Subcutaneous abdominal adipose tissue (tissue), 5 donors: ENCODE data around the gene MMP20.

Experiments used
- H3K27ac ChIP-seq: one replicate; pipeline ENCODE4 v1.7.0; 2013; ENCODE audit warnings: low read depth, mild to moderate bottlenecking, inconsistent platforms, low read length, moderate library complexity
- H3K27me3 ChIP-seq, 5 donors: one replicate each; pipeline ENCODE4 v1.7.0; 2013; ENCODE audit warnings: low read length in 5 of 5, inconsistent platforms in 1 of 5; ENCODE audit not compliant: control insufficient read depth in 5 of 5, insufficient read depth in 4 of 5
- H3K36me3 ChIP-seq, 5 donors: one replicate each; pipeline ENCODE4 v1.7.0; 2013; ENCODE audit warnings: low read length in 5 of 5; ENCODE audit not compliant: control insufficient read depth in 5 of 5, insufficient read depth in 5 of 5
- H3K4me1 ChIP-seq, 5 donors: one replicate each; pipeline ENCODE4 v1.7.0; 2013; ENCODE audit warnings: low read length in 5 of 5, mild to moderate bottlenecking in 3 of 5, moderate library complexity in 1 of 5; ENCODE audit not compliant: control insufficient read depth in 5 of 5, insufficient read depth in 5 of 5
- H3K4me3 ChIP-seq, 5 donors: one replicate each; pipeline ENCODE4 v1.7.0; 2013; ENCODE audit warnings: low read length in 5 of 5, low read depth in 1 of 5
- H3K9ac ChIP-seq, 5 donors: one replicate each; pipeline ENCODE4 v1.7.0; 2013; ENCODE audit warnings: low read length in 5 of 5, mild to moderate bottlenecking in 4 of 5, moderate library complexity in 3 of 5
- H3K9me3 ChIP-seq, 5 donors: one replicate each; pipeline ENCODE4 v1.7.0; 2013; ENCODE audit warnings: low read length in 5 of 5; ENCODE audit not compliant: control insufficient read depth in 5 of 5
- donor health status: healthy.
- donor health status: healthy.
- donor health status: healthy.
- donor health status: healthy.
- donor health status: healthy.

Gene MMP20

DNA sequence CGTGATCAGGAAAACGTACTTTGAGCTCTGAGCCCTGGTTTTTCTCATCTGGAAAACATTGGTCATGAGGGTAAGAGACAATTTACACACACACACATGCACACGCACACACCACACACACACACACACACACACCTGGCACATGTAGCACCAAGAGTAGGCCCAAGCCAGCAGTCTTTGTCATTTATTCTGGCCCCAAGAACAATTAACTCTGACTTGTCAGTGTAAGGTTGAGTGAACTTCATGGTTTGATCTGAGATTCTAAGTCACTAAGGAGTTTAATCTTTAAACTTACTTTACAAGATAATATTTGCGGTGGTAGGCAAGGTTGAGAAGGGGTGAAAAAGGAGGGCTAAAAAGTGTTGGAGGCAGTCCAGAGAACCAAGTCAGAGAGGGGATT is 44.1 kb downstream of the MMP20 start:
- H3K36me3 ChIP-seq = no peaks in the 10 kb centered on the region

GRCh38 chr11:102580185-102580951 is 44.8 kb downstream of the MMP20 start:
- H3K4me1 ChIP-seq = no peaks in the 10 kb centered on the region

More for the DNA sequence above, 44.1 kb downstream of the MMP20 start:
- Histone ChIP-seq H3K9me3 (no peaks in the 10 kb centered on the region), H3K27me3 (no peaks in the 10 kb centered on the region), H3K4me1 (no peaks in the 10 kb centered on the region), H3K27ac (no peak overlapping the region), H3K4me3 (no peak overlapping the region), H3K9ac (no peak overlapping the region)

GRCh38 chr11:102577723-102578122 is 47.4 kb downstream of the MMP20 start:
- Histone ChIP-seq H3K9me3 (no peaks in the 10 kb centered on the region), H3K9ac (no peak overlapping the region), H3K36me3 (no peaks in the 10 kb centered on the region), H3K4me1 (no peaks in the 10 kb centered on the region), H3K27me3 (no peaks in the 10 kb centered on the region), H3K4me3 (no peak overlapping the region), H3K27ac (no peak overlapping the region)

More at GRCh38 chr11:102580185-102580951, 44.8 kb downstream of the MMP20 start:
- Histone ChIP-seq H3K9me3 (no peaks in the 10 kb centered on the region), H3K36me3 (no peaks in the 10 kb centered on the region), H3K9ac (no peak overlapping the region), H3K27me3 (no peaks in the 10 kb centered on the region), H3K4me3 (no peak overlapping the region), H3K27ac (no peak overlapping the region)

DNA sequence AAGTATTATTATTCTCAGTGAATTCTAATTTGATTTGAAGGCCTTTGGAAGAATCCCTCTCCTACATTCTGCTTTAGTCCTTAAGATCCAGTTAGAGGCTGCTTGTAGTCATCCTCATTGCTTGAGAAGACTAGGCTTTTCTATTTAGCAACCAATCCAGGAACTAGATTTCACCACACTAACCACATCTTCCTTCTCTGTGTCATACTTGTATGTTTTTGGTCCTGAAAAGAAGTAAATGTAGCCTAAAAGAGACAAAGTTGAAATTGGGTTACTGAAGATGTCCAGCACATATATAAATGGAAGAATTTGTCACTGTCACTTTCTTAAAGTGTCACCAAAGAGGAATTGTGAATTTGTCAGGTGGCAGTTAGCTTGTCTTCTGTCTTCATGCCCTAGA is 48.0 kb downstream of the MMP20 start:
- H3K27ac ChIP-seq = no peak overlapping the region

GRCh38 chr11:102576350-102576749 is 48.8 kb downstream of the MMP20 start:
- Histone ChIP-seq H3K9ac (no peak overlapping the region), H3K4me1 (no peaks in the 10 kb centered on the region), H3K9me3 (no peaks in the 10 kb centered on the region), H3K27me3 (no peaks in the 10 kb centered on the region), H3K36me3 (no peaks in the 10 kb centered on the region), H3K27ac (no peak overlapping the region), H3K4me3 (no peak overlapping the region)

More for the DNA sequence above, 48.0 kb downstream of the MMP20 start:
- Histone ChIP-seq H3K27me3 (no peaks in the 10 kb centered on the region), H3K36me3 (no peaks in the 10 kb centered on the region), H3K4me3 (no peak overlapping the region), H3K4me1 (no peaks in the 10 kb centered on the region), H3K9me3 (no peaks in the 10 kb centered on the region), H3K9ac (no peak overlapping the region)

- Histone ChIP-seq H3K4me1 (no peaks in the 10 kb centered on the region), H3K27me3 (no peaks in the 10 kb centered on the region), H3K9me3 (no peaks in the 10 kb centered on the region), H3K9ac (no peak overlapping the region), H3K4me3 (no peak overlapping the region), H3K36me3 (no peaks in the 10 kb centered on the region), H3K27ac (no peak overlapping the region)
Measured at GRCh38 chr11:102575012-102575411, 50.1 kb downstream of the MMP20 start.

DNA sequence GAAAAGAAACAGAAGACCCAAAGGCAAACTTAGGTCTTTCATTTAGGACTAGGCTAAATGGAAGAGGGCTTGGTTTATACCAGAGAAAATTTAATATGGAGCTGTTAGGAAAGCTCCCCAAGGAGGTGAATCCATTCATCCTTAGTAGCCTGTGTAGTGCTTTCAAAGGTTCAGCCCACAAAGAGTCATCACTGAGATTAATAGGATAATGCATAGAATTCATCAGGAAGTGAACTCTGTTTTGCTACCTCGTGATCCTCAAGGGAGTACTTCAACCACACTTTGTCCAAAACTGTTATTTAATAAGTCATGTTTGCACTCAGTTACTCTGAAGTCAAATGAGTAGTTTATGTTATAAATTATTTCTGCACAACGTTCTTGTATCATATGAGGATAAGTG is 51.3 kb downstream of the MMP20 start:
- Histone ChIP-seq H3K4me1 (no peaks in the 10 kb centered on the region), H3K4me3 (no peak overlapping the region), H3K27me3 (no peaks in the 10 kb centered on the region), H3K27ac (no peak overlapping the region), H3K9ac (no peak overlapping the region), H3K36me3 (no peaks in the 10 kb centered on the region), H3K9me3 (no peaks in the 10 kb centered on the region)

DNA sequence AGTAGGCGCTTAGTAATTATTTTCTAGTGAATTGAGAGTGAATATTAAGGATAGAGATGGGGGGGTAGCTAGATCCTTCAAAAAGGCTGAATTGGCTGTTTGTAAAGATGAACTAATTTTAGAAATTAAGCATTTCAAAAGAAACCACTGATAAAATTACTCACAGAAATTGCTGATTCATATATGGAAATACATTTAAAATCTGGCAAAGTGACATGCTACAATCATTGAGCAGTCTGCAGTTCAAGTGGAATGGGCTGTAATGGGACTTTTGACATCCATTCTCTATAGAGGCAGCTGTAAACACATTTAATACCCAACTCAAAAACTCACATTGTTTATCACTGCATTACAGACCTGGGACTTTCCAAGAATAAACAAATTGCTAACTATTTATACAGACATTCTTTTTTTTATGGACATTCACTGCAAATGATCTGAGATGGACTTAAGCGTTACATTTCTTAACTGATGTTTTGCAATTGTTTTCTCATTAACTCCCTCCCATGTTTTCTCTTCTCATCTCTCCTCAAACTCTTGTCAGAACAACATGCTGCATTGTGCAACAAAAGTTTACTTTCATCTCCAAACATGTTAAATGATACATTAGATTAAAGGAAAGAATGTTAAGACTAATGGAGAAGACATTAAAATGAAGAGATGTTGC is 52.4 kb downstream of the MMP20 start:
- Histone ChIP-seq H3K36me3 (no peaks in the 10 kb centered on the region), H3K27me3 (no peaks in the 10 kb centered on the region), H3K9me3 (no peaks in the 10 kb centered on the region), H3K4me1 (no peaks in the 10 kb centered on the region), H3K9ac (no peak overlapping the region), H3K27ac (no peak overlapping the region), H3K4me3 (no peak overlapping the region)

DNA sequence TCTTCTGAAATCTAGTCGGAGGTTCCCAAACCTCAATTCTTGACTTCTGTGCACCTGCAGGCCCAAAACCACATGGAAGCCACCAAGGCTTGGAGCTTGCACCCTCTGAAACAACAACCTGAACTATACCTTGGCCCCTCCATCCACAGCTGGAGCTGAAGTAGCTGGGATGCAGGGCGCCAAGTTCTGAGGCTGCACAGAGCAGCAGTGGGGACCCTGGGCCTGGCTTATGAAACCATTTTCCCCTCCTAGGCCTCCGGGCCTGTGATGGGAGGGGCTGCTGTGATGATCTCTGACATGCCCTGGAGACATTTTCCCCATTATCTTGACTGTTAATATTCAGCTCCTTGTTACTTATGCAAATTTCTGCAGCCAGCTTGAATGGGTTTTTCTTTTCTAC is 56.3 kb downstream of the MMP20 start:
- Histone ChIP-seq H3K9ac (no peak overlapping the region), H3K27ac (no peak overlapping the region), H3K4me3 (no peak overlapping the region), H3K36me3 (no peaks in the 10 kb centered on the region), H3K4me1 (no peaks in the 10 kb centered on the region), H3K9me3 (peaks cover 0 to 4% (median 0%) of the 10 kb centered on the region in 5 donors), H3K27me3 (no peaks in the 10 kb centered on the region)

- H3K4me3 ChIP-seq = no peak overlapping the region
- no peaks in the 10 kb centered on the region for H3K27me3 ChIP-seq
- H3K9ac ChIP-seq = no peak overlapping the region
- H3K27ac ChIP-seq = no peak overlapping the region
- no peaks in the 10 kb centered on the region for H3K4me1 ChIP-seq
- H3K36me3 ChIP-seq = no peaks in the 10 kb centered on the region
- H3K9me3 ChIP-seq = peaks cover 0 to 4% (median 0%) of the 10 kb centered on the region in 5 donors
Measured at GRCh38 chr11:102566112-102566511, 59.0 kb downstream of the MMP20 start.
